ENCODE measurements around the gene FLNB.

The FLNB gene

GRCh38 chr3:58184982-58185360 lies 176.7 kb downstream of the FLNB start:
- no peak overlapping the region for H3K4me3 ChIP-seq (ENCODE audit: low read depth in 1 of 2, low read length in 1 of 2)
- H3K4me1 ChIP-seq (ENCODE audit: control insufficient read depth in 1 of 2, insufficient read depth in 1 of 2, low read depth in 1 of 2, low read length in 1 of 2) = no peaks in the 10 kb centered on the region
- H3K27ac ChIP-seq = no peak overlapping the region
- no peak for TF ChIP-seq CTCF (IDR thresholded peaks at IDR 0.05)
- no peaks in the 10 kb centered on the region for H3K27me3 ChIP-seq
- no peaks in the 10 kb centered on the region for H3K9me3 ChIP-seq
- no peaks in the 10 kb centered on the region for H3K36me3 ChIP-seq

- Histone ChIP-seq H3K9me3 (no peaks in the 10 kb centered on the region), H3K27ac (no peak overlapping the region), H3K27me3 (no peaks in the 10 kb centered on the region), H3K4me3 (ENCODE audit: low read depth in 1 of 2, low read length in 1 of 2) (no peak overlapping the region), H3K4me1 (ENCODE audit: control insufficient read depth in 1 of 2, insufficient read depth in 1 of 2, low read depth in 1 of 2, low read length in 1 of 2) (no peaks in the 10 kb centered on the region), H3K36me3 (no peaks in the 10 kb centered on the region)
- TF ChIP-seq CTCF (IDR thresholded peaks at IDR 0.05) = no peak
Observed at GRCh38 chr3:58188173-58188564, 179.9 kb downstream of the FLNB start.

- no peak for TF ChIP-seq CTCF (IDR thresholded peaks at IDR 0.05)
- Histone ChIP-seq H3K4me1 (ENCODE audit: control insufficient read depth in 1 of 2, insufficient read depth in 1 of 2, low read depth in 1 of 2, low read length in 1 of 2) (no peaks in the 10 kb centered on the region), H3K27ac (no peak overlapping the region), H3K4me3 (ENCODE audit: low read depth in 1 of 2, low read length in 1 of 2) (no peak overlapping the region), H3K27me3 (no peaks in the 10 kb centered on the region), H3K9me3 (no peaks in the 10 kb centered on the region), H3K36me3 (no peaks in the 10 kb centered on the region)
Observed at GRCh38 chr3:58188921-58189451, 180.8 kb downstream of the FLNB start.

GRCh38 chr3:58189691-58190090 lies 181.5 kb downstream of the FLNB start:
- H3K27me3 ChIP-seq = no peaks in the 10 kb centered on the region
- no peaks in the 10 kb centered on the region for H3K4me1 ChIP-seq (ENCODE audit: control insufficient read depth in 1 of 2, insufficient read depth in 1 of 2, low read depth in 1 of 2, low read length in 1 of 2)
- H3K9me3 ChIP-seq = no peaks in the 10 kb centered on the region
- no peak for TF ChIP-seq CTCF (IDR thresholded peaks at IDR 0.05)
- H3K4me3 ChIP-seq (ENCODE audit: low read depth in 1 of 2, low read length in 1 of 2) = no peak overlapping the region
- no peaks in the 10 kb centered on the region for H3K36me3 ChIP-seq
- H3K27ac ChIP-seq = no peak overlapping the region

GRCh38 chr3:58190291-58190690 lies 182.1 kb downstream of the FLNB start:
- Histone ChIP-seq H3K4me1 (ENCODE audit: control insufficient read depth in 1 of 2, insufficient read depth in 1 of 2, low read depth in 1 of 2, low read length in 1 of 2) (no peaks in the 10 kb centered on the region), H3K36me3 (no peaks in the 10 kb centered on the region), H3K27ac (no peak overlapping the region), H3K4me3 (ENCODE audit: low read depth in 1 of 2, low read length in 1 of 2) (no peak overlapping the region), H3K9me3 (no peaks in the 10 kb centered on the region), H3K27me3 (no peaks in the 10 kb centered on the region)
- no peak for TF ChIP-seq CTCF (IDR thresholded peaks at IDR 0.05)

GRCh38 chr3:58190882-58191281 lies 182.7 kb downstream of the FLNB start:
- no peak overlapping the region for H3K27ac ChIP-seq
- H3K4me1 ChIP-seq (ENCODE audit: control insufficient read depth in 1 of 2, insufficient read depth in 1 of 2, low read depth in 1 of 2, low read length in 1 of 2) = no peaks in the 10 kb centered on the region
- H3K4me3 ChIP-seq (ENCODE audit: low read depth in 1 of 2, low read length in 1 of 2) = no peak overlapping the region
- no peaks in the 10 kb centered on the region for H3K9me3 ChIP-seq
- no peak for TF ChIP-seq CTCF (IDR thresholded peaks at IDR 0.05)
- no peaks in the 10 kb centered on the region for H3K27me3 ChIP-seq
- no peaks in the 10 kb centered on the region for H3K36me3 ChIP-seq
